Measurements from ENCODE around the gene CROCC2.

Gene CROCC2

DNA sequence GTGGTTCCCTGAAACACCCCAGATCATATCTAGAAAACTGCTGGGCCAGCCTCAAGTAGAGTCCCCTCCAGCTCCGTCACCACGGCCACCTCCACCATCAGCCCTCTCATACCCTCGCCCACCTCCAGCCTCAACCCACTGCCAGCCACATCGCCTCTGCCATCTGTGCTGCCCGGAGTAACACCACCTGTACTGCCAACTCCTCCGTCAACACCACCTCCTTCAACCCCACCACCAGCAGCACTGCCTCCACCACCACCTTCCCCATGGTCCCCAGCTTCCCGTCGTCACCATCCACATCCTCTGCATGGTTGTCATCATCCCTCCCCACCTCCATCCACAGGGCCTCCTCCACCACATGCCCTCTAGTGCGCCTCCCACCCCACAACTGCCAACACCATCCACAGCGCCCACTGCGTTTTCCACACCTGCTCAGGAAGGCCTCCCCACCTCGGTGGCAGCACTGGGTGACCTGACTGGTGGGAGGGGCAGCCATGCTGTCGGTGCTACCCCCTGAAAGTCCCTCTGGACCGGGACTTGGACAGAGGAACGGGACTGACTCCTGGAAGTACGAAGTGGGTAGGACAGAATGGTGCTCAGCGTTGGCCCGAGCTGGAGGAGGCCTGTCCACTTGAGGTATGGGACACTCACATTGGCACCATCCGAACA lies 93.9 kb downstream of the CROCC2 start:
- DNase-seq (ENCODE audit: low read depth): no peak

DNA sequence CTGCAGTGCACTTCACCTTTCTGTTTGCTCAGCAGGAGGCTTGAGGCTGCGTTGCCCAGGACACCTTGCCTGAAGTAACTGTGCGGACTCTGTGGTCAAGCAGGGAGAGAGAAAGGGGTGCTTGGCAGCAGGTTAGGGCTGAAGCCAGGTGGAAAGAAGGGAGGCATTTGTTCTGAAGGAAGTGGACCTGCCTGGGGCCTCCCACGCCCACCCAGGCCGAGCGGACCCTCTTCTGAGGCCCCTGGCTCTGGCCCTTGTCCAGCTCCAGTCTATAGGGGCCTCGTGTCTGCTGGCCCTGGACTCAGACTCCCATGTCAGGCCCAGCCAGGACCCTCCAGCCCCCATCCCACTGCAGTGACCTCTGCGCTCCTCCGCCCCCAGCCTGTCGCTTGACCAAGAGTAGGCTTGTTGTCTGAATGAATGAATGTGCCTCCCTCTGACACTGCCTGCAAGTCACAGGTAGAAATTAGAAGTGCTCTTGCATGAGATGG lies 94.7 kb downstream of the CROCC2 start:
- DNase-seq (ENCODE audit: low read depth): no peak

DNA sequence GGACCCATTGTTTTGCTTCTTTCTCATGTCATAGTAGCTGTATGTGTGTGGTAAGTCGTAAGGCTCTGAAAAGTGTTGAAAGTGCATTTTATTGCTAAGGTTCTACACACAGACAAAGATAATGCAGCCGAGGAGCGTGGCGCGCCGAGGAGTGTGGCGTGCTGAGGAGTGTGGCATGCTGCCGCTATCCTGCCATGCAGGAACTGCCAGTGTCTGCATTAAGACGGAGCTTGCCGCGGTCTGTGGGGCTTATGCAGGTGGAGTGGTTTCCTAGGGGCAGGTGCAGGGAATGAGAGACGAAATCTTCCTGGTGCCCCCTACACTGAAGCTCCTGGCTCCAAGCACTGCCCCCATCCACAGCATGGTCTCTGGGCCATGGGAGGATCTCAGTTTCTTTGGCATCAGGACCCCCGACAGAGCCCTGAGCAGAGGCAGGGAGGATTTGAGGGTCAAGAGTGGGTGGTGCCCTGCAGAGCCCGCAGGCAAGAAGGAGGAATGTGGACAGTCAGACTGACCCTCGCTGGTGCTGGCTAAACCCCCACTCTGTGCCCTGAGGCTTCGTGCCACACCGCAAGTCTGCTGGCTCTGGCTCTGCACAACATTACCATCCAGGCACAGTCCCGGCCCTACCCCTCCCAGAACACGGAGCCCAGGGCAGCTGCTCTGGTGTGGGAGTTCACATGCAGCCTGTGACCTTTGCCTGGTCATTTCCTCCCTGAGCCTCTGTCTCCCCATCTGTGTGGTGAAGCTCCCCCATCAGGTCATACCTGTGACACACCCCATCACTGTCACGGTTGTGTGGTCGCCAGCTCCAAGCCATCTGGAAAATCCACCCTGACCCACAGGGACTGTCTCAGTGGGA lies 95.5 kb downstream of the CROCC2 start:
- no peak for DNase-seq (ENCODE audit: low read depth)

DNA sequence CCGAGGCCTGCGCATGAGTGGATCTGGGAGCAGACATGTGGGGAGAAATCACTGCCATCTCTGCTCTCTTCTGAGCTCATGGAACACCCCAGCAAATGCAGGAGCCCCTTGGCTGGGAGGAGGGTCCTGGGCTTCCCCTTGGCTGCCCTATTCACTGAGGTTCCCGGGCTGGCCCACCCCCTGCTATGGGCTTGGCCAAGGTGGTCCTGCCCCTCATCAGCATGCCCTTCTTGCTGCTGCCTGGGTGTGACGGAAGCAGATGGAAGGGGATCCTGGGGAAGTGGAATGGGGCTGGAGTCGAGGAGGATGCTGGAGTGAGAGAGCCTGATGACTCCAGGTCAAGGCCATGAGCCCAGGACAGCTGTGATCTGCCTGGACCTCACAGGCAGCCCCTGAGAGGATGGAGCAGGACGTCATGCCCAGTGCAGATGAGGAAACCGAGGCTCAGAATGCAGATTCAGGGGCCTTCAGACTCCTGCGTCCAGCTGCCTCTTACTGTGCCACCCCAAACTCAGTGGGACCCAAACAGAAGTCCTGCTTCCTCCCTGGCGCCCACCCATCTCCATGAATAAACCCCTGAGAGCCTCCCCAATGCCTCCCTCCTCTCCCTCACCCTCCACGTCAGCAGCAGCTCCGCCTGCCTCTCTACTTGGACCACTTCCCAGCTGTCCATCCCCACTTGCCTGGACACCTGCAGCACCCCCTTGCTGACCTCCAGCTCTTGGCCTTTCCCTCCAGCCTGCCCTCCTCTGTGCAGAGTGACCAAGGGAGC lies 96.3 kb downstream of the CROCC2 start:
- DNase-seq (ENCODE audit: low read depth): no peak

DNA sequence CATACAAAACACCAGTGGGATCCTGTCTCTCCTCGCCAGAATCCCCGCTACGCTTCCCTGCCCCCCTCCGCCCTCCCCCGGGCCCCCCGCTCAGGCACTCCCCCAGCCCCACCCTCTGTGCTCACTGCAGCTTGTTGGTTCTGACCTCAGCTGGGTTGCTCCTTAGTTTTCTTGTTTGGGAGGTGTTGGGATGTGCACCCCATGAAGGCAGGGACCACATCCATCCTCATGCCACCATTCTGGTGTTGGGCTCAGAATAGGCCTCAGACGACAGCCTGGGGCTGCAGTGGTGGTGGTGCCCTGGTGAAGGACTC lies 96.9 kb downstream of the CROCC2 start:
- no peak for DNase-seq (ENCODE audit: low read depth)

DNA sequence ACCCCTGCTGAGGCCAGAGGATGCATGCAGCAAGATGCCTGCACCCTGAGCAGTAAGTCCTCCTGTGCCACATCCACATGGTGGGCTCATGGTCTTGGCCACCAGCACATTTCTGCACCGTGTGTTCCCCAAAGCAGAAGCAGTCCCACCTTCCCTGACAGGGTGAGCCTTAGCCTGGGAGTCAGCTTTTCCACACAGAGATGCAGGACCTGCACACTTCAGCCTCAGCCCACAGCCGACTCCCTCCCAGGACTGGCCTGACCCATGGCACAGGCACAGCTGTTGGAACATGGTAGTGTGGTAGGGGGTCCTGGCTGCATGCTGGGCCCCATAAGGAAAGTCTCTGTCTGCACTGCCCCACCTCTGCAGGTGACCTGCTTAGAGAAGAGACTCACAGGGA lies 97.2 kb downstream of the CROCC2 start:
- DNase-seq (ENCODE audit: low read depth): no peak

DNA sequence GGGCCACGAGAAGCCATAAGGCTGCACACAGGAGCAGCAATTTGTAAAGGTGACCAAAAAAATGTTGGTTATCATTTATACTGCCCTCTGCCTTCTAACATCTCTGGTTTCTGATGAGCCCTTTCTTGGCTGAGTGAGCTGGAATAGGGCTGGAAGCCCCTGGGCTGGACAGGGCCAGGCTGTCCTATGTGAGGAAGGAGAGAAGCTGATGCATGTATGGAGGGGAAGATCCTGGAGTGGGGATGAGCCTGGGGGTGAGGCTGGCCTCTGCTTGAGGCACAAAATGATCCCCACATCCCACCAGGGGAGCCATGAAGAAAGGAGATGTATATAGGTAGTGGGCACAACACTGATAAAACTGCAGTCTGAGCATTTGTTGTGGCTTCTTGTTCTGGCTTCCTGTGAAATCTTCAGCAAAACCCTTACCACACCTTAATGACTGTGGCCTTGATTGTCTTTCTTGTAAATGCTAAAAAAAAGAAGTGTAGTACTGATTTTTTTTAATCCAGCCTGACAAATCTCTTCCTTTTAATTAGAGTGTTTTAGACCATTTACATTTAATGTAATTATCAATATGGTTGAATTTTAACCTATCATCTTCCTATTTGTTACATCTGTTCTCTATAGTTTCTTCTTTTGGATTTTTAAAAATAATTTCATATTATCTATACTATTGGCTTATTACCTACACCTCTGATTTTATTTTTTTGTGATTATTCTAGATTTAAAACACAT lies 97.9 kb downstream of the CROCC2 start:
- DNase-seq (ENCODE audit: low read depth): no peak

DNA sequence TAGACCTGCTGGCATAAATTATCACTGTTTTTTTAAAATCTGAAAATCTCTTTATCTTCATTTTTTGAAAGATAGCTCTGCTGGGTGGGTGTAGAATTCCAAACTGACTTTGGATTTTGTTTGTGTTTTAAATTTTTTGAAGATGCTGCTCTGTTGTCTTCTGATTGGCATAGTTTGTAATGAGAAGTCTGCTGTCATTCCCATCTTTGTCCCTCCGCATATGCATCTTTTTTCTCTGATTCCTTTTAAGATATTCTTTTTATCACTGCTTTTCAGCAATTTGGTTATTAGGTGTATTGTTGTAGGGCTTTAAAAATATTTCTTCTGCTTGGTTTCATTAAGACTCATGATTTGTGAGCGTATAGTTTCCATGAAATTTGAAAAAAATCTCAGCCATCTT lies 99.4 kb downstream of the CROCC2 start:
- no peak for DNase-seq (ENCODE audit: low read depth)

DNA sequence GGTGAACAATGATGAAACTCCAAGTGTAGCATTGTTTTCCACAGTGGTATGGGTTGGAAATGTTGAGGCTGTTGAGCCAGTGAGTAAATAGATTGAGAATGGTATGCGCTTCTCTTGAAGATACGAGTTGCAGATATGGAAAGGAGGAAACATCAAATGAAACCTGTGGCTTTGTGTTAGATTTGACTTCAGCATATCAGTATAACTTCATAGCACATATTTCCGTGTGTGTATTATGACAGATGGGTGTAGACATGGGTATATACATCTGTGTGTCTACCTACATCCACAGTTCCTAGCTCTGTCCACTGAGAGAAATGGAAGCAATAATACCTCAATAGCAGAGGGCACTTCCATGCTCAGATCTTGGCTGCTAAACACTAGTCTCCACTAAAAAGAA lies 100.3 kb downstream of the CROCC2 start:
- no peak for DNase-seq (ENCODE audit: low read depth)

DNA sequence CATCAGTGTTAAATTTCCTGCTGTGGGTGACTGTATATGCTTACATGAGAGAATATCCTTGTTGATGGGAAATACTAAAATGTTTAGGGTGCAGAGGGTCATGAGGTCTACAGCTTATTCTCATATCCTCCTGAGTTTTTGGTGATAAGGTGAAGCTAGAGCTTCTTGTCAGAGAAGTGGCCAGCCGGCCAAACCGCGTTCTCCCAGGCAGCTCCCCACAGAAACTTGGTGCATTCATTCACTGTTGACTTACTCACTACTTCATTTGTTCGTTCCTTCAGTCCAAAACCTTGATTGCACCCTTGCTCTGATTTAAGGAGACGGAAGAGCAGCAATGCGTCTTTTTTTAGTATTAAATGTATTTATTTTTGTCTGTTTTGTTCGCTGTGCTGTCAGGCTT lies 101.0 kb downstream of the CROCC2 start:
- no peak for DNase-seq (ENCODE audit: low read depth)

DNA sequence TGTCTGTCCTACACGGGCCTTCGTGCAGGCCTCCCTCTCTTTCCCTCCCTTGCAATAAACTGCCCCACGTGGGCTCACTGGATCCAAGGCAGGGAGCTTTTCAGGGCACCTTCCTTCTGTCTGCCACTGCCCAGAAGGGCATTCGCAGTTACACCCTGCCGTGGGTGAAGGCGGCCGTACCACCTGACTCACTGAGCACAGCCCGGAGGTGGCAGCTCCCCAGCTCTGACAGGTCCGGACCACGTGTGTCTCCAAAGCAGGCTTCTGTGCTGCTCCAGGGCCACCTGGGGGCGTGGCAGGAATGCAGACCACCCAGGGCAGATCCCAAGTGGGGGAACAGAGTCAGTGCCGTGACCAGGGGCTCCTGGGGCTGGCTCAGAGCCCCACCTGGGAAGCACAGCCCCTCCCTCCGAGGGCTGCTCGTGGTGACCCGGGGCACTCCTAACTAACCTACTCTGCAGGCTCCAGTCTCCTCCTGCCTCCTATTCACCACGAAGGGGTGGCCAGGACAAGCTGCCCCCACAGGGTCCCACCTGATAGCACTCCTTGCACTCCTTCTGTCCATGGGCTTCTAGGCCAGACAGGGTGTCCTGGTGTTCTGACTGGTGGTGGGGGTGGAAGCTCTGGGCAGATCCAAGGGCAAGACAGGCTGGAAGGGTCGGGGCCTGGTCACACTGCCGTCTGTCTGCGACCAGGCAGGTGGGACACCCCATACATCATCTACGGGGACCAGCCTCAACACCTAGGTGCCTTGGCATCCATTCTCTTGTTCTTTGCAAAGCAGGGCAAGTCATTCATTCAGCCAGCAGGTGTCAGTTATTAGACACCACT lies 102.0 kb downstream of the CROCC2 start:
- DNase-seq (ENCODE audit: low read depth): no peak

DNA sequence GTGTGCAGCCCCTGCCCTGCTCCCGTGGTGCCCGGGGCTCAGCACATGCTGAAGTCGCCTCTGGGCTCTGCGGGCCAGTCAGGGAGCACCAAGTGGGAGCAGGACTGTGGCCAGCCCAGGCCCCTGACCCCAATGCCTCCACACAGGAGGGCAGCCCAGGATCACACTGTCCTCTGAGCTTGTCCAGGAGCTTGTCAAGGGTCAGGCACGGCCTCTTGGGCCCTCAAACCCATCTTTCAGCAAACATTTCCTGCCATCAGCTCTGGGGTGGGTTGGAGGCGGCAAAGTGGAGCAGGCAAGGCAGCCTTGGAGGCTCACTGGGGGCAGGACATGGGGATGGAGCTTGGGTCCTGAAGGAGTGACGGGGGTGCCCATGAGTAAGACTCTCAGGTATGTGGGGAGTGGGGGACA lies 102.6 kb downstream of the CROCC2 start:
- DNase-seq (ENCODE audit: low read depth): no peak

DNA sequence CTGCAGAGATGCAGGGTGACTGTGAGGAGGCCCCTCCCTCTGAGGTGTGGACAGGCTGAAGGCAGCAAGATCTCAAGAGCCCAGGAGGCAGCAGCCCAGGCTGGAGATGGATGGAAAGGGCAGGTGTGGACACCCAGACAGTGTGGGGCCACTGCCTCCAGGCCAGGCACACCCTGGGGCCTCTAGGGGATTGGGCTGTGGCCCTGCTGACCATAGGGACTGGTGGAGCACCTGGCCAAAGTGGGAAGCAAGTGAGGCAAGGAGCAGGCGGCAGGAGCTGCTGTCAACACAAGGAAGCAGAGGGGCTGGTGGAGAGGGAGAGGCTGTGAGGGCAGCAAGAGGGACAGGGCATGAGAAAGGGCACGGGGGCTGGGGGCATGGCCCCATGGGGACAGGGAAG lies 103.1 kb downstream of the CROCC2 start:
- DNase-seq (ENCODE audit: low read depth): no peak

DNA sequence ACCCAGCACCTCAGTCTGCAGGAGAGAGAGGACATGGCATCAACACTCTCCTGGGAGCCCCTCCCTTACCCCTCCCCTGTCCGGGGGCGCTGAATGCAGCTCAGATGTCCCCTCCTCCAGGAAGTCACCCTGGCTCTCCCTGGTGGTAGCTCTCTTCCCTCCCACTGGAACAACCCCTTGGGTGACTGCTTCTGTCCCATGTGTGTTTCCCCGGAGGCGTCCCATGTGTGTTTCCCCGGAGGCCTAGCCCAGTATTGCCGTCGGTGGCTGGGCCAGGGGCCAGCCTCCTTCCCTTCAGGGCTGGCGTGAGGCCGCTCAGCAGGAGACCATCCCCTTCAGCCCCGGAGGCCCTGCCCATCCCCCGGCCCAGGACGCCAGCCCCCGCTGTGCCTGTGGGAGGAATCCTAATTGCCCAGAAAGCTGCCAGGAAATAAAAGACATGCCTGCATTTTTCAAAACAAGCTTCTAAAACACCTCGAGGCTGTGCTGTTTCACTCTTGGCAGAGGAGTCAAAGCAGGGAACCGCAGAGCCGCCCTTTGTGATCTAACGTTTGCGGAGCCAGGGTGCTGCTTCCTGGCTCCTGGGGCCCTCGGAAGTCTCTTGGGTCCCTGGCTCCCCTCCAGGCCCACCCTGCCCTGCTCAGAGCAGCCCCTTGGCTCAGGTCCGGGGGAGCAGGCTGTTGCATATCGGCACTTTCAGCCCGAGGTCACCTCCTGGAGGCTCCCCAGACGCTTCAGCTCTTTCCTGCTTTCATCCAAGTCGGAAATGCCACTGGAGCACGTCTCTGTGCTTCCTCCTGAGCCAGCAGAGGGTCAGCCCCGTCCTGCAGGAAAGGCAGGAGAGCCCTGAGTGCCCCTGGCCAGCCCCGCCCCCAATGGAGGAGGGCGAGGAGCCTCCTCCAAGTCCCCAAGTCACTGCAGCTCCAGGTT lies 103.7 kb downstream of the CROCC2 start:
- DNase-seq (ENCODE audit: low read depth): peak; percentile 14

DNA sequence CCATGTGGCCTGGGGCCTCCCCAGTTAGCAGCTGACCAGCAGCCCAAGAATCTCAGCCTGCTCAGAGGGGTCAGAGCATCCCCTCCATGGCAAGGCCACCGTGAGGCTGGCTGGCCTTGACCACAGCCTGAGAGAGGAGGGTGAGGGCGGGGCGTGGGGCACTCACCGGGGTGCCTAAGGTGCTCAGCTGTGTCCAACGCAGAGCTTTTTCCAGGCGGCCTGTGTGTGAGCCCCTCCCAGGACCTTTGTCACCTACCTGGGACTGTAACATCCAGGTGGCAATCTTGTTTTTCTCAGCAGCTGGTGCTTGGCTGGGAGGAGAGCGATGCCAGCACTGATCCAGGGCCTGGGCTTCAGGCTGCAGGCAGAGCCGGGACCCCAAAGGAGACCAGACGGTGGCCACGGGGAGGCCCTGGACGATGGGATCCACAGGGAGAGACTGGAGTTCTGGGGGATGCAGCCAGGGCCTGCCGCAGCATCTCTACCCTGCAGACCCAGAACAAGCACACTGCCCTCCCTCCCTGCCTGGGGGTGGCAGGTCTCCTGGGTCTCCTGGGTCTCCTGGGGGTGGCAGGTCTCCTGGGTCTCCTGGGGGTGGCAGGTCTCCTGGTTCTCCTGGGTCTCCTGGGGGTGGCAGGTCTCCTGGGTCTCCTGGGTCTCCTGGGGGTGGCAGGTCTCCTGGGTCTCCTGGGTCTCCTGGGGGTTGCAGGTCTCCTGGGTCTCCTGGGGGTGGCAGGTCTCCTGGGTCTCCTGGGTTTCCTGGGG lies 104.6 kb downstream of the CROCC2 start:
- no peak for DNase-seq (ENCODE audit: low read depth)

DNA sequence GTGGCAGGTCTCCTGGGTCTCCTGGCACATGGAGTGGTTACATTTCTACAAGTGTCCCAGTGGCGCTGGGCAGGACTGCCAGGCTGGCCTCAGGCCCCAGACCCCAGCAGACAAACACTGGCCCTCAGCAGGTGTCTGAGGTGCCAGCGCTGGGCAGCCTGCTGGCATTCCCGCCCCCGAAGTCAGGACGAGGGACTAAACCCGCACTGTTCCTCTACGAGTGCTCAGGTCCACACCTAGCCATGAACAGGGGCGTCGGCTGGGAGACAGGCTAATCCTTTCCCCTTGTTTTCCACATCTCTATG lies 105.1 kb downstream of the CROCC2 start:
- no peak for DNase-seq (ENCODE audit: low read depth)

DNA sequence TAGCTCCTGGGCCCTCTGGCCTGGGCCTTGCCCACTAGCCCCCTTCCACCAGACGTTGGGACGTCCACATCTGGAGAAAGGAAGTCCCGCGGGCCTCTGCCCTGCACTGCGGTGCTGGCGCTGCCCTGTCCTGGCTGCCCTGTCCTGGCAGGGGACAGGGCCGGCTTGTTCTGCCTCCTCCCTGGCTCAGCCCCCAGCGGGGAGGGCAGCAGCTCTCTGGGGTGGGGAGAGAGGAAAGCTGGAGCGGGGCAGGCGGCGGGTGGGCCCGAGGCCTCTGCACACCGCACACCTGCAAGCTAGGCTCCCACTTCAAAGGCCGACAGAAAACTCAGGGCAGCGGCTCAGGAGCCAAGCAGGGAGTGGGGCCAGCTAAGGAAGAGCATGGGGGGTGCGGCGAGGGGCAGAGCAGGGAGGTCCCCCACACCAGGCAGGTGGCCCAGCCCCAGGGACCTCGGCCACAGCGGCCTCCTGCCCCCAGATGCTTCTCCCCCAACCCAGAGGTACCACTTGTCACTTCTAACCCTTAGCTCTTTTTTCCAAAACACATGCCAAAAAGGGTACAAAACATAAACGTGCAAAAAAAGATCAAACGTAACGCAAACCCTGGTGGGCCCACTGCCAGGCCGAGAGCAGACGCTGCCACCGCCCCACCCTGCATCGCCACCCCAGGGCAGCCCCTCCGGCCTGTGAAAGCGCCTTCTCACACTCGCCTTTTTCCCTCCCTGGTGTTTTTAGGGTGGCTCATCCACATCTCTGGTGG lies 105.8 kb downstream of the CROCC2 start:
- DNase-seq (ENCODE audit: low read depth): no peak

DNA sequence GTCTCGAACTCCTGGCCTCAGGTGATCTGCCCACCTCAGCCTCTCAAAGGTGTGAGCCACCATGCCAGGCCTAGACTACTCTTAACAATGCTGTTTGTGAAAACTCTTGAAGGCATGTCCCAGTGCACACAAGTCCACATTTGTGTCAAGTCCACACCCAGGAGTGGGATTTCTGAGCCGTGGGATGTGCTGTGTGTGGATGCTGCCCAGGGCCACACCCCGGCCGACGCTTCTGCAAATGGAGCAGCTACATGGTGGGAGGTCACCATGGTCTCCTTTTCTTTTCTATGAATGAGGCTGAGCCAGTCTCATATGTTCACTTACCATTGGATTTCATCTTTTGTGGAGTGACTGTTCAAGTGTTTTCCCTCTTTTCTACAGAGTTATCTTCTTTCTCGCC lies 108.1 kb downstream of the CROCC2 start:
- no peak for DNase-seq (ENCODE audit: low read depth)

DNA sequence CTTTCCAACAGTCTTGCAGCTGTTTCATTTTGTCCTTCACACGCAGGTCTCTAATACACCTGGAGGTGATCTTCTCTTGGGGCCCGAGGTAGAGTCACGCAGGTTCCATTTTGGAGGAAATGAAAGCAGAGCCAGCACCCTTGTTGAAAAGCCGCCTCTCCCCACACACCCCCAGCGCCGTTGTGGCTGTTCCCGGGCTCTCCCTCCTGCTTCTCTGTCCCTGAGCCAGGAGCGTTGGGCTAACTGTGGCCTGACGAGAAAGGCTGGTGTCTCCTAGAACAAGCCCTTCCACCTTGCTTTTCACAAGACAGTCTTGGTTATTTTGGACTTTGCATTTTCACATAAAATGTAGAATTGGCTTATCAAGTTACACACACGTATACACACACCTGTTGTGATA lies 108.6 kb downstream of the CROCC2 start:
- no peak for DNase-seq (ENCODE audit: low read depth)

All from non-pigmented ciliary epithelial cell (primary cell).